Muscle layer of colon (tissue), 2 donors: ENCODE data around the gene COPS8.

Experiments used
- H3K27ac ChIP-seq: one replicate; pipeline ENCODE4 v1.7.0; 2013; ENCODE audit warnings: low read depth, mild to moderate bottlenecking, low read length, moderate library complexity
- H3K27me3 ChIP-seq, 2 donors: one replicate each; pipeline ENCODE4 v1.7.0; 2013; ENCODE audit warnings: low read length in 2 of 2, mild to moderate bottlenecking in 2 of 2; ENCODE audit not compliant: insufficient read depth in 2 of 2, control insufficient read depth in 1 of 2
- H3K36me3 ChIP-seq: one replicate; pipeline ENCODE4 v1.7.0; 2013; ENCODE audit warnings: mild to moderate bottlenecking, low read length; ENCODE audit not compliant: insufficient read depth
- H3K4me1 ChIP-seq: one replicate; pipeline ENCODE4 v1.7.0; 2013; ENCODE audit warnings: mild to moderate bottlenecking, low read length; ENCODE audit not compliant: insufficient read depth
- H3K4me3 ChIP-seq, 2 donors: one replicate each; pipeline ENCODE4 v1.7.0; 2013; ENCODE audit warnings: low read length in 2 of 2, low read depth in 1 of 2, mild to moderate bottlenecking in 1 of 2, moderate library complexity in 1 of 2
- H3K9ac ChIP-seq: one replicate; pipeline ENCODE4 v1.7.0; 2013; ENCODE audit warnings: low read length
- H3K9me3 ChIP-seq: one replicate; pipeline ENCODE4 v1.7.0; 2013; ENCODE audit warnings: mild to moderate bottlenecking, low read length
- donor health status: abdominal sarcoma.
- donor health status: Adenocarcinoma of cecum.

COPS8 gene

DNA sequence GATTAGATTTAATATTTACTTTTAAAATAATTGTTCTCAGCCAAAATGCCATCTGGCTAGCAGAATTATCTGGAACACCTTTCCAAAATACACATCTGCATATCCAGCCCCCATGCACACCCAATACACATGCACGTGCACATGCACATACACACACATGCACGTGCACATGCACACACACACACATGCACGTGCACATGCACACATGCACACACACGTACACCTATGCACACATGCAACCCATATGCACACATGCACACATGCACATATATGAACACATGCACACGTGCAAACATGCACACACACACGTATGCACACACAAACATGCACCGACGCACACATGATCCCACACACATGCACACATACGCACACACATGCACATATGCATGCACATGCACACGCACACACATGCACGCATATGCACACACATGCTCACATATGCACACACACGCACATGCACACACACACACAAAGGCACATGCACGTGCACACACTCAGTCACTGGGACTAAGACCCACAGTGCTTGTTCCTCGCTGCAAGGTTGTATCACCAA lies 53.5 kb downstream of the COPS8 start:
- Histone ChIP-seq H3K36me3 (no peaks in the 10 kb centered on the region), H3K27me3 (no peaks in the 10 kb centered on the region), H3K9me3 (no peaks in the 10 kb centered on the region), H3K4me3 (no peak overlapping the region), H3K27ac (no peak overlapping the region), H3K9ac (no peak overlapping the region), H3K4me1 (no peaks in the 10 kb centered on the region)

DNA sequence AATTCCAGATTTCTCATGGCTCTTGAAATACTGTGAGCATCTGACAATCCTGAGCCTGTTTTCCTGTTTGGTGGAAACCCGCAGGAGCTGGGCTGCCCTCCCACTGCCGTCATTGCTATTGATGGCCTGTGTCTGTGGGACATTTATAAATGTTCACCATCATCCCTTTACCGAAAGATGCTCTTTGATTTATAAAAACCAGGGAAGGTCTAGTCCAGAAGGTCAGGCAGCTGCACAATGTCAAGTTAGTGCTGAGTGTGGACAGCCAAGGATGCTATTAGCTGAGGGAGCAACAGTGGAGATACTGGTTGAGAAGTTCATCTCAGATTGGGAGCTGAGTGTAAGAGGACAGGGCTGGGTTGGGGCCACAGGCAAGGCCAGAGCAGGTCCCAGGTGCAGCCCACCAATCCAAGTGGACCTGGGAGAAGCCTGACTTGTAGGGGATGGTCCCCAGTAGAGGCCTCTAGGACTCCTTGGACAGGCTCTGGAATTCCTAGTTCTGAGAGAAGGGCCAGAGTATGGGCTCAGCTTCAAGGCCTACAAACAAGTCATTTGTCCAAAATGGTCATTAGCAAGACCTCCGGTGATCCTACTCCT lies 55.1 kb downstream of the COPS8 start:
- H3K27me3 ChIP-seq, result no peaks in the 10 kb centered on the region
- no peak overlapping the region for H3K4me3 ChIP-seq
- H3K9ac ChIP-seq, result no peak overlapping the region
- H3K9me3 ChIP-seq, result no peaks in the 10 kb centered on the region
- H3K27ac ChIP-seq, result no peak overlapping the region
- no peaks in the 10 kb centered on the region for H3K36me3 ChIP-seq
- no peaks in the 10 kb centered on the region for H3K4me1 ChIP-seq

DNA sequence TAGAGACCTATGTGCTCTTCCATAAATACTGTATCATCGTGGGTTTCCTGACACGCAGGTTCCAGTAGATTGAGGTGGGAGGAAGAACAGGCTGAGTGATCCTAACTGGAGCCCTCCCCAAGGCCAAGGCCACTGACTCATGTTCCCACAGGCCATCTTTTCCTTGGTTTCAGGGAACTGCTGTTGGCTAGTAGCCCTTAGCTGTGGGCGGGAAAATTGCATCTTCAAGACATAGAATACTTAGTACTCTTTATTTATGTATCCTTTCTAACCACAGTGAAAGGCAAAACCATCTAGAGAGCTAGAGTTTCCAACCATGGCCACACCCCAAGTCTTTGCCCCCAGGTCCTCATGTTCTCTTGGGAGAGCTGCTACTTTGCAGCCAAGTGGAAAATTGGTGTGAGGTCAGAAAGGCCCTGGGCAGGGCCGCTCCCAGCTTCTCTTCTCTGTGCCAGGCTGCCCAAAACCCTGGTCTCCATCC lies 55.9 kb downstream of the COPS8 start:
- H3K27ac ChIP-seq, result no peak overlapping the region
- H3K9ac ChIP-seq, result no peak overlapping the region
- no peaks in the 10 kb centered on the region for H3K4me1 ChIP-seq
- no peaks in the 10 kb centered on the region for H3K9me3 ChIP-seq
- no peaks in the 10 kb centered on the region for H3K36me3 ChIP-seq
- H3K4me3 ChIP-seq, result no peak overlapping the region
- no peaks in the 10 kb centered on the region for H3K27me3 ChIP-seq

DNA sequence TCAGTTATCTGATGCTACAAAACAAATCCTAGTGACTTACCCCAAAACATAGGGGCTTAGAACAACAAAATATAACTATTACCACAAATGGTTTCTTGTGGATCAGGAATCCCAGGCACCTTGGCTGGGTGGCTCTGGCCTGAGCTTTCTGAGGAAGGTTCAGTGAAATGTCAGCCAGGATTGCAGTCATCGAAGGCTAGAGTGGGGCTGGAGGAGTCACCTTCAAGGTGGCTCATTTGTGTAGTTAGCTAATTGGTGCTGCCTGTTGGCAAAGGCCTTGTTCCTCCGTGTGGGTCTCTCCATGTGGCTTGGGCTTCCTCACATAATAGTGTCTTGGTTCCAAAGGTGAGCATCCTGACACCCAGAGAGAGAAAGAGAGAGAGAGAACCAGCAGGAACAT lies 57.4 kb downstream of the COPS8 start:
- Histone ChIP-seq H3K4me1 (no peaks in the 10 kb centered on the region), H3K9me3 (peaks cover 11% of the 10 kb centered on the region)

DNA sequence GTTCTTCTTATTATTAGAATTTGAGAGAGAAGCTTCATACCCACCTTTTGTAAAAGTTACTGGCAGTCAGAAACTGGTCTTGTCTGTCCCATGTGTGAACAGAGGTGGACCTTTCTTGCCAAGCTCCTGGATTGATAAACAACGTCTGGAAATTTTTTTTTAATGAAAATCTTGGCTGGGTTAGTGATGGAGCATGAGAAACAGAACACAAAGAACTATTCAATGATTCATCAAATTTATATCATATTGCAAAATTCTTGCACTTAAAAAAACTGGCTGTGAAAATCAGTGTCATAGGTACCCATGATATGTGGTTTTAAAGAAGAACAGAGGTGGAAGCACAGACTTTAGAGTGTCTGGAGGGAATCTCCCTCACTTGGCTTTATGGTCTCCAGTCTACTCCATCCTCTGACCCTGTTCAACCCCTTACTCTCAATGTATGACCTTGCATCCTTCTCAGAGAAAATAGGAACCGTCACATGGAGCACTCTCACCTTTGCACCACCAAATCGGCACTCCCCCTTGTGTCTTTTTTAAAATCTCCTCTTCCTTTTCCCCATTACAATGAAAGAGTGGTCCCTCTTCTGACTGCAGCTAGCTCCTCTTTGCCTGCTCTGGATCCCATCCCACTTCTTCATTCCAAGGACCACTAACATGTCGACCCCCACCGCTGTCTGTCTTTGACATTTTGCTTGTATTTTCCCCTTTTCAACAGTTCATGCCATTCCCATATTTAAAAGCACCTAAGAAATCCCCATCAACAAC lies 58.2 kb downstream of the COPS8 start:
- H3K4me3 ChIP-seq, result no peak overlapping the region
- H3K27me3 ChIP-seq, result no peaks in the 10 kb centered on the region
- no peaks in the 10 kb centered on the region for H3K36me3 ChIP-seq
- no peaks in the 10 kb centered on the region for H3K4me1 ChIP-seq
- no peak overlapping the region for H3K9ac ChIP-seq
- no peak overlapping the region for H3K27ac ChIP-seq
- H3K9me3 ChIP-seq, result peaks cover 11% of the 10 kb centered on the region

More for the DNA sequence above, 57.4 kb downstream of the COPS8 start:
- no peak overlapping the region for H3K4me3 ChIP-seq
- H3K36me3 ChIP-seq, result no peaks in the 10 kb centered on the region
- H3K27me3 ChIP-seq, result no peaks in the 10 kb centered on the region
- H3K27ac ChIP-seq, result no peak overlapping the region
- H3K9ac ChIP-seq, result no peak overlapping the region

DNA sequence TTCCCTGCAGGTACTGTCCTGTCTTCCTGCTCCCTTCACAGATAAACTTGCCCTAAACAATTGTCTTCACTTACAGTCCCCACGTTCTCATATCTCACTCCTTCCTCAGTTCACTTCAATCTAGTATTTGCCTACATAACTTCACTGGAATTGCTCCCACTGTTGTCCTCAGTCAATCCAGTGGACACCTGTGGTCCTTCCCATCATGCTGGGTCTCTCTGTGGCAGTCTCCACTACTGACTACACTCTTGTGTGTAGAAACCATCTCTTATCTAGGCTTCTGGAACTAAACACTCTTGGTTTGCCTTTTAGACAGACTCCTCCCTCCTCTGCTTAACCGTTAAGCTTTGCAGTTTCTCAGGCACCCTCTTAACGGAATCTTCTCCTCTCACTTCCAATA lies 58.8 kb downstream of the COPS8 start:
- Histone ChIP-seq H3K4me1 (no peaks in the 10 kb centered on the region), H3K9ac (no peak overlapping the region), H3K9me3 (peaks cover 11% of the 10 kb centered on the region), H3K36me3 (no peaks in the 10 kb centered on the region), H3K27me3 (no peaks in the 10 kb centered on the region), H3K27ac (no peak overlapping the region), H3K4me3 (no peak overlapping the region)

DNA sequence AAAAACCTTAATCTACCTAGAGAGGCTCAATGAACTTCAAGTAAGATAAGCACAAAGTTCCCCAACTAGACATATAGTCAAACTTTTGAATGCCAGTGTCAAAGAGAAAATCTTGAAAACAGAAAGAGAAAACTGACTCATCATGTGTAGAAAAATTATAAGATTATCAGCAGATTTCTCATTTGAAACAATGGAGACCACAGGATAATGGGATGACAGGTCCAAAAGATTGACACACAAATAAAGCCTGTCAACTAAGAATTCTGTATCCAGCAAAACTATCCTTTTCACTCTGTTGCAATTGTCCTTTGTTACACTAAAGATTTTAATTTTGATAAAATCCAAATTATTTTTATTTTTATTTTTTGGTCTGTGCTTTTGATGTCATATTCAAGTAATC lies 61.6 kb downstream of the COPS8 start:
- Histone ChIP-seq H3K9me3 (peaks cover 11% of the 10 kb centered on the region), H3K36me3 (no peaks in the 10 kb centered on the region), H3K9ac (no peak overlapping the region), H3K4me1 (no peaks in the 10 kb centered on the region), H3K27me3 (no peaks in the 10 kb centered on the region), H3K27ac (no peak overlapping the region), H3K4me3 (no peak overlapping the region)

DNA sequence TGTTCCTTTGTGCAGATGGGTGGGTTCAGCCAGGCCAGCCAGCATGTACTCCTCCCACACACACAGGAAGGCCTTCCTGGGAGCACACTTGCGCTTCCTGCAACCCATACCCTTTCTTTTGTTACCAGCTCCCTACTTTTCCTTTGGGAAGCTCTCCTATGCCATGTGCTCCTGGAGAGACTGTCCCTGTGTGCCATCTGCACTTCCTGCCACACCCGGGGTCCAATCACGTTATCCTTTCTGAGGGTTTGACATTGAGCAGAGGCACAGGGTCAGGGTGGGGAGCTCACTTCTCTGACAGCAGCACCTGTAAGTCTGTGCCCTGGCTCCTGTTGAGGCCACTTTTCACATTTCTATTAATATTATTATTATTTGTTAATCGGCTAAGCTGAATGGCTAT lies 62.9 kb downstream of the COPS8 start:
- H3K27ac ChIP-seq, result no peak overlapping the region

DNA sequence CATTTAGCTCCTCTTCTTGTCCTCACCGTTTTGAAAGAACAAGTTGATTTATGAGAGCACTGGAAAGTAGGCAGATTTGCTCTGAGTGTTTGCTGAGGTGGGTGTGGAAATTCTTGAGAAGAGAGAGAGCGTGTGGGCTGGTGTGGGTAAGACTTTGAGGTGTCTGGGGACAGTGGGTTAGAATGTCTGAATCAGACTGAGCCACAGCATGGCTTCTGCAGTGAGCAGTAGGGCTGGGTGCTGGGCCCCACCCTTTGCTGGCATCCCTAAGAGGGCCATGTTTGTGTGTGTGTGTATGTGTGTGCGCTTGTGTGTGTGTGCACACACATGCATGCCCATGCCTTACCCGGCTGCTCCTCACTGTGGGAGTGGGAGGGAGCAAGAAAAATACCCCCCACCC lies 63.7 kb downstream of the COPS8 start:
- Histone ChIP-seq H3K36me3 (no peaks in the 10 kb centered on the region), H3K9ac (no peak overlapping the region), H3K9me3 (peaks cover 11% of the 10 kb centered on the region), H3K4me1 (no peaks in the 10 kb centered on the region), H3K4me3 (no peak overlapping the region), H3K27ac (no peak overlapping the region), H3K27me3 (no peaks in the 10 kb centered on the region)

More for the DNA sequence above, 62.9 kb downstream of the COPS8 start:
- H3K4me3 ChIP-seq, result no peak overlapping the region
- H3K9me3 ChIP-seq, result peaks cover 11% of the 10 kb centered on the region
- no peak overlapping the region for H3K9ac ChIP-seq
- H3K36me3 ChIP-seq, result no peaks in the 10 kb centered on the region
- H3K4me1 ChIP-seq, result no peaks in the 10 kb centered on the region
- no peaks in the 10 kb centered on the region for H3K27me3 ChIP-seq
